ENCODE measurements around the gene IGF1R.

Gene IGF1R

DNA sequence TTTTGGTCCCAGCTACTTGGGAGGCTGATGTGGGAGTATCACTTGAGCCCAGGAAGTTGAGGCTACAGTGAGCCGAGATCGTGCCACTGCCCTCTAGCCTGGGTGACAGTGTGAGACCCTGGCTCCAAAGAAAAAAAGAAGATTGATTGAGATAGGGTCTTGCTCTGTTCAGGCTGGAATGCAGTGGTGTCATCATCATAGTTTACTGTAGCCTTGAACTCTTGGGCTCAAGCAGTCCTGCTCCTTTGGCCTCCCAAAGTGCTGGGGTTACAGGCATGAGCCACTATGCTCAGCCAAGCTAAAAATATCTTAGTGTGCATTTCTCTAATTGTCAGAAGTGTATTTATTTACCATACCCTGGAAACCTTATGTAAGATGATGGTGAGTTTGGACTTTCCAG is 43.9 kb downstream of the IGF1R start:
- Histone ChIP-seq H3K9me3 (no peaks in the 10 kb centered on the region), H3K4me3 (ENCODE audit: low read depth in 1 of 2, low read length in 1 of 2) (no peak overlapping the region), H3K36me3 (no peaks in the 10 kb centered on the region), H3K27ac (no peak overlapping the region), H3K27me3 (no peaks in the 10 kb centered on the region), H3K4me1 (ENCODE audit: control insufficient read depth in 1 of 2, insufficient read depth in 1 of 2, low read depth in 1 of 2, low read length in 1 of 2) (peaks cover 21 to 39% of the 10 kb centered on the region in 2 experiments)
- TF ChIP-seq CTCF (IDR thresholded peaks at IDR 0.05), result no peak

GRCh38 chr15:98694161-98694560 is 45.8 kb downstream of the IGF1R start:
- Histone ChIP-seq H3K9me3 (no peaks in the 10 kb centered on the region), H3K27ac (no peak overlapping the region), H3K4me3 (ENCODE audit: low read depth in 1 of 2, low read length in 1 of 2) (no peak overlapping the region), H3K4me1 (ENCODE audit: control insufficient read depth in 1 of 2, insufficient read depth in 1 of 2, low read depth in 1 of 2, low read length in 1 of 2) (peaks cover 25 to 43% of the 10 kb centered on the region in 2 experiments), H3K27me3 (no peaks in the 10 kb centered on the region), H3K36me3 (no peaks in the 10 kb centered on the region)
- no peak for TF ChIP-seq CTCF (IDR thresholded peaks at IDR 0.05)

GRCh38 chr15:98698792-98699191 is 50.5 kb downstream of the IGF1R start:
- Histone ChIP-seq H3K36me3 (no peaks in the 10 kb centered on the region), H3K4me1 (ENCODE audit: control insufficient read depth in 1 of 2, insufficient read depth in 1 of 2, low read depth in 1 of 2, low read length in 1 of 2) (peaks cover 30 to 44% of the 10 kb centered on the region in 2 experiments), H3K27ac (peak overlapping the region; percentile 64), H3K4me3 (ENCODE audit: low read depth in 1 of 2, low read length in 1 of 2) (no peak overlapping the region), H3K27me3 (no peaks in the 10 kb centered on the region), H3K9me3 (no peaks in the 10 kb centered on the region)
- TF ChIP-seq CTCF (IDR thresholded peaks at IDR 0.05), result no peak

- Histone ChIP-seq H3K27me3 (no peaks in the 10 kb centered on the region), H3K27ac (no peak overlapping the region), H3K36me3 (no peaks in the 10 kb centered on the region), H3K4me3 (ENCODE audit: low read depth in 1 of 2, low read length in 1 of 2) (no peak overlapping the region), H3K4me1 (ENCODE audit: control insufficient read depth in 1 of 2, insufficient read depth in 1 of 2, low read depth in 1 of 2, low read length in 1 of 2) (peaks cover 30 to 39% of the 10 kb centered on the region in 2 experiments), H3K9me3 (no peaks in the 10 kb centered on the region)
- TF ChIP-seq CTCF (IDR thresholded peaks at IDR 0.05), result no peak
Observed at GRCh38 chr15:98699591-98700424, 51.5 kb downstream of the IGF1R start.

DNA sequence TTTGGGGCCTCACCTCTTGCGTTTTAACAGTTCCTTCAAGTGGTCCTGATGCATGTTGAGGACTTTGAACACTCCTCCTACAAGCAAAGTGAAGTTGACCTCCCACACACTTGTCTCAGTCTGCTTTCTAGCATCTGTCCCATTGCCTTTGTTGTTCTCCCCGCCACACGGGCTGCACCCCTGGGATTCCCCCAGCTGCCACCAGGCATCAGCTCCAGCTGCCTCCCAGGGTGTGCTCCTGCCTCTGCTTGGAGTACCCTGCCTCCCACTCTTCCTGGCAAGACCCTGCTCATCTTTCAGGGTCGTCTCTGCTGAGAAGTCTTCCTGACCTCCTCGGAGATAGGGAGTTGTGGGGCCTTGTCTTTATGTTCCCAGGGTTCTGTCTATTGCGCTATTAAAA is 52.2 kb downstream of the IGF1R start:
- peaks cover 33 to 46% of the 10 kb centered on the region in 2 experiments for H3K4me1 ChIP-seq (ENCODE audit: control insufficient read depth in 1 of 2, insufficient read depth in 1 of 2, low read depth in 1 of 2, low read length in 1 of 2)
- no peak overlapping the region for H3K27ac ChIP-seq
- H3K9me3 ChIP-seq, result no peaks in the 10 kb centered on the region
- H3K36me3 ChIP-seq, result no peaks in the 10 kb centered on the region
- H3K4me3 ChIP-seq (ENCODE audit: low read depth in 1 of 2, low read length in 1 of 2), result no peak overlapping the region
- no peak for TF ChIP-seq CTCF (IDR thresholded peaks at IDR 0.05)
- H3K27me3 ChIP-seq, result no peaks in the 10 kb centered on the region

All from neutrophil (primary cell).